ENCODE measurements around the gene PPM1F. TPM values are rescaled to one million over a fixed set of nuclear protein-coding genes. Genes with fewer than 3 reads are reported as not detected.

Gene PPM1F
- polyA plus RNA-seq, 1 donor (not counting 4 experiments of a cell fraction or from before 2014, with no cell fraction given): 18.2 TPM

GRCh38 chr22:21923163-21923561 lies 29.5 kb downstream of the PPM1F start:
- FAIRE-seq: no peak
- Histone ChIP-seq H3K9me1 (ENCODE audit: control insufficient read depth, extremely low read depth, insufficient read depth, low read length) (no peaks in the 10 kb centered on the region), H3K9ac (ENCODE audit: control insufficient read depth, extremely low read depth, insufficient read depth, low read length) (no peak overlapping the region), H3K4me3 (ENCODE audit: control insufficient read depth in 2 of 3, extremely low read depth in 1 of 3, insufficient read depth in 2 of 3, low read depth in 1 of 3, low read length in 3 of 3) (no peak overlapping the region), H3K79me2 (ENCODE audit: control insufficient read depth, insufficient read depth, low read length) (no peaks in the 10 kb centered on the region), H3K4me1 (ENCODE audit: control insufficient read depth, extremely low read depth, insufficient read depth, low read length) (no peaks in the 10 kb centered on the region), H3K27me3 (ENCODE audit: control insufficient read depth, extremely low read depth, insufficient read depth, low read length) (no peaks in the 10 kb centered on the region), H2AFZ (ENCODE audit: control insufficient read depth, low read length) (no peak overlapping the region), H3K36me3 (ENCODE audit: control insufficient read depth in 2 of 2, extremely low read depth in 1 of 2, insufficient read depth in 2 of 2, low read length in 2 of 2) (peaks cover 12 to 21% of the 10 kb centered on the region in 2 experiments), H3K9me3 (ENCODE audit: control insufficient read depth, low read depth, low read length) (no peaks in the 10 kb centered on the region), H3K27ac (ENCODE audit: control insufficient read depth, insufficient read depth, low read length) (no peak overlapping the region), H3K4me2 (ENCODE audit: control insufficient read depth, extremely low read depth, insufficient read depth, low read depth, low read length) (no peak overlapping the region), H4K20me1 (ENCODE audit: control insufficient read depth, extremely low read depth, insufficient read depth, low read length) (no peaks in the 10 kb centered on the region)
- no peak for TF ChIP-seq EZH2 (IDR thresholded peaks at IDR 0.05; ENCODE audit: low read length)
- TF ChIP-seq CTCF (optimal IDR thresholded peaks at IDR 0.05 in 1 of 3, IDR thresholded peaks at IDR 0.05 in 1 of 3, conservative IDR thresholded peaks at IDR 0.05 in 1 of 3; ENCODE audit: extremely low read depth in 1 of 3, insufficient read depth in 2 of 3, low read length in 3 of 3): no peak
- dilution Hi-C loops (cut with MboI; ENCODE audit: extremely low pct_ligation_motif_present, low sequenced_read_pairs): no loop called here
- DNase-seq (ENCODE audit: low read depth, low spot score): no peak

- H2AFZ ChIP-seq (ENCODE audit: control insufficient read depth, low read length): no peak overlapping the region
- H3K9me1 ChIP-seq (ENCODE audit: control insufficient read depth, extremely low read depth, insufficient read depth, low read length): no peaks in the 10 kb centered on the region
- no peaks in the 10 kb centered on the region for H3K4me1 ChIP-seq (ENCODE audit: control insufficient read depth, extremely low read depth, insufficient read depth, low read length)
- FAIRE-seq (no peak), DNase-seq (ENCODE audit: low read depth, low spot score) (no peak)
- H3K4me2 ChIP-seq (ENCODE audit: control insufficient read depth, extremely low read depth, insufficient read depth, low read depth, low read length): no peak overlapping the region
- TF ChIP-seq EZH2 (IDR thresholded peaks at IDR 0.05; ENCODE audit: low read length): no peak
- no peak for TF ChIP-seq CTCF (optimal IDR thresholded peaks at IDR 0.05 in 1 of 3, IDR thresholded peaks at IDR 0.05 in 1 of 3, conservative IDR thresholded peaks at IDR 0.05 in 1 of 3; ENCODE audit: extremely low read depth in 1 of 3, insufficient read depth in 2 of 3, low read length in 3 of 3)
- H3K4me3 ChIP-seq (ENCODE audit: control insufficient read depth in 2 of 3, extremely low read depth in 1 of 3, insufficient read depth in 2 of 3, low read depth in 1 of 3, low read length in 3 of 3): no peak overlapping the region
- H3K9me3 ChIP-seq (ENCODE audit: control insufficient read depth, low read depth, low read length): no peaks in the 10 kb centered on the region
- H3K27ac ChIP-seq (ENCODE audit: control insufficient read depth, insufficient read depth, low read length): no peak overlapping the region
- no peaks in the 10 kb centered on the region for H3K27me3 ChIP-seq (ENCODE audit: control insufficient read depth, extremely low read depth, insufficient read depth, low read length)
- peaks cover 11 to 19% of the 10 kb centered on the region in 2 experiments for H3K36me3 ChIP-seq (ENCODE audit: control insufficient read depth in 2 of 2, extremely low read depth in 1 of 2, insufficient read depth in 2 of 2, low read length in 2 of 2)
- no peak overlapping the region for H3K9ac ChIP-seq (ENCODE audit: control insufficient read depth, extremely low read depth, insufficient read depth, low read length)
- no peaks in the 10 kb centered on the region for H3K79me2 ChIP-seq (ENCODE audit: control insufficient read depth, insufficient read depth, low read length)
- H4K20me1 ChIP-seq (ENCODE audit: control insufficient read depth, extremely low read depth, insufficient read depth, low read length): no peaks in the 10 kb centered on the region
- dilution Hi-C loops (cut with MboI; ENCODE audit: extremely low pct_ligation_motif_present, low sequenced_read_pairs): no loop called here
Measured at GRCh38 chr22:21922370-21923162, 30.1 kb downstream of the PPM1F start.

Data from keratinocyte (primary cell).